Thyroid gland (tissue), 4 donors: ENCODE data around the gene STOM. TPM values are rescaled to one million over a fixed set of nuclear protein-coding genes. Genes with fewer than 3 reads are reported as not detected.

Source experiments
- DNase-seq, 2 donors: peaks; one replicate each; pipeline ENCODE4 v3.0.0-alpha.2; 2019
- H3K27ac ChIP-seq, 3 donors: fragments of 200-600 bp; sonication (generic); 1 replicate in 2 of 3; 2 replicates in 1 of 3; pipeline ENCODE4 v1.5.1; 2016 to 2019; ENCODE audit warnings: mild to moderate bottlenecking in 1 of 3, moderate library complexity in 1 of 3
- H3K27me3 ChIP-seq: fragments of 200-600 bp; sonication (generic); one replicate; pipeline ENCODE4 v1.5.1; 2019
- H3K36me3 ChIP-seq, 2 donors: fragments of 200-600 bp; sonication (generic); one replicate each; pipeline ENCODE4 v1.5.1; 2016 to 2019
- H3K4me1 ChIP-seq, 2 donors: fragments of 200-600 bp; sonication (generic); one replicate each; pipeline ENCODE4 v1.5.1; 2017 to 2019
- H3K4me3 ChIP-seq, 3 donors: fragments of 200-600 bp; sonication (generic); replicated peaks in 1 of 3; 1 replicate in 2 of 3; 2 replicates in 1 of 3; pipeline ENCODE4 v1.5.1; 2016; ENCODE audit warnings: mild to moderate bottlenecking in 1 of 3
- H3K9me3 ChIP-seq: fragments of 200-600 bp; sonication (generic); one replicate; pipeline ENCODE4 v1.5.1; 2017
- POLR2A ChIP-seq, 2 donors: fragments of 450-650 bp; IDR thresholded peaks; one replicate each; pipeline ENCODE4 v1.6.1; 2017; ENCODE audit warnings: antibody characterized with exemption in 2 of 2, mild to moderate bottlenecking in 2 of 2, moderate library complexity in 1 of 2
- WGBS, 2 donors: methylation state at CpG; one replicate each; pipeline ENCODE4 v1.1.5; 2017; 5-methylcytosine and 5-hydroxymethylcytosine counted together
- intact Hi-C: fragments of 100-400 bp; cut with DNase I; formaldehyde crosslinking; loops from one replicate; pipeline ENCODE4 v1.15.1; 2023
- total RNA-seq, 4 donors: library from RNA; depleted of rRNA; stranded (reverse); fragments of >200 nt; gene quantifications; one replicate each; pipeline ENCODE4 v1.2.3, GENCODE V29; 2016
- TF ChIP-seq, protein P1 (sequence below), 6 experiments: fragments of 200-600 bp in 3 of 6; fragments of 450-650 bp in 3 of 6; sonication (generic) in 3 of 6; IDR thresholded peaks; one replicate each; pipeline ENCODE4 v1.5.1; 2016 to 2019; ENCODE audit warnings: antibody characterized with exemption in 6 of 6, mild to moderate bottlenecking in 2 of 6, inconsistent platforms in 1 of 6, moderate library complexity in 1 of 6

Gene STOM
- total RNA-seq, 4 donors from 2014 or later, result 104 to 275 (median 142) TPM

DNA sequence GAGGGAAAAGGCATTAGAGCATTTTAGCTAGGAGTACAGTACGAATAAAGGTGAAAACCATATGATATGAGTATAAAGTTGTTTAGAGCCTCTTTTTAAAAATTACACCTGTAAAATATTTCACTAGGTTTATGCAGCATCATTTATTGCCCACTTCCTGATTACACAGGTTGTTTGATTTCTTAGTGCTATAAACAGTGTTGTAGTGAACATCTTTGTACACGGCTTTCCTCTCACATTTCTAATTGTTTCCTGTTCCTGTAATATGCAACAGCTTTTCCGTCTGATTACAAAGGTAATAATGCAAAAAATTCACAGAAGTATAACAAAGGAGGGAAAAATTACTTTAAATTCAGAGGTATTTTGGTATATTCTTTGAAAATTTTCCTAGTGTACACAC, 13.0 kb downstream of the STOM start:
- no peak for TF ChIP-seq POLR2A (IDR thresholded peaks at IDR 0.05)
- TF ChIP-seq, protein P1, sequence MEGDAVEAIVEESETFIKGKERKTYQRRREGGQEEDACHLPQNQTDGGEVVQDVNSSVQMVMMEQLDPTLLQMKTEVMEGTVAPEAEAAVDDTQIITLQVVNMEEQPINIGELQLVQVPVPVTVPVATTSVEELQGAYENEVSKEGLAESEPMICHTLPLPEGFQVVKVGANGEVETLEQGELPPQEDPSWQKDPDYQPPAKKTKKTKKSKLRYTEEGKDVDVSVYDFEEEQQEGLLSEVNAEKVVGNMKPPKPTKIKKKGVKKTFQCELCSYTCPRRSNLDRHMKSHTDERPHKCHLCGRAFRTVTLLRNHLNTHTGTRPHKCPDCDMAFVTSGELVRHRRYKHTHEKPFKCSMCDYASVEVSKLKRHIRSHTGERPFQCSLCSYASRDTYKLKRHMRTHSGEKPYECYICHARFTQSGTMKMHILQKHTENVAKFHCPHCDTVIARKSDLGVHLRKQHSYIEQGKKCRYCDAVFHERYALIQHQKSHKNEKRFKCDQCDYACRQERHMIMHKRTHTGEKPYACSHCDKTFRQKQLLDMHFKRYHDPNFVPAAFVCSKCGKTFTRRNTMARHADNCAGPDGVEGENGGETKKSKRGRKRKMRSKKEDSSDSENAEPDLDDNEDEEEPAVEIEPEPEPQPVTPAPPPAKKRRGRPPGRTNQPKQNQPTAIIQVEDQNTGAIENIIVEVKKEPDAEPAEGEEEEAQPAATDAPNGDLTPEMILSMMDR (IDR thresholded peaks at IDR 0.05), result no peak
- WGBS, 2 donors, result 86 to 88% methylated on average over 3 of the region's 3 CpGs
- Histone ChIP-seq H3K27me3 (no peaks in the 10 kb centered on the region), H3K4me3 (no peak overlapping the region), H3K4me1 (peaks cover 30 to 47% of the 10 kb centered on the region in 2 donors), H3K27ac (peak overlapping the region in 2 of 3 donors; percentile 46 to 53), H3K9me3 (no peaks in the 10 kb centered on the region), H3K36me3 (peaks cover 6 to 7% of the 10 kb centered on the region in 2 donors)
- intact Hi-C loops, result no loop called here
- no peak for DNase-seq

DNA sequence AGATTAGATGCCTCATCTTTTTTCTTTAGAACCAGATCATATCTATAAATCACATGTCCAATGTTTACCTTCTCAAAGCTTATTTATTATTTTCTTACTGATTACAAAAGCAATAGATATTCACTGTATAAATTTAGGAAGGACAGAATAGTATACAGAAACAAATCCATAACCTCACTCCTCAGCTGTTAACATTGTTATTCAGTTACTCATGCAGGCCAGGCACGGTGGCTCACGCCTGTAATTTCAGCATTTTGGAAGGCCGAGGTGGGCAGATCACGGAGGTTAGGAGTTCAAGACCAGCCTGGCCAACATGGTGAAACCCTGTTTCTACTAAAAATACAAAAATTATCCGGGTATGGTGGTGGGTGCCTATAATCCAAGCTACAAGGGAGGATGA, 15.3 kb downstream of the STOM start:
- TF ChIP-seq POLR2A (IDR thresholded peaks at IDR 0.05), result no peak
- TF ChIP-seq, protein P1 (IDR thresholded peaks at IDR 0.05), result no peak
- H3K9me3 ChIP-seq, result no peaks in the 10 kb centered on the region
- H3K4me1 ChIP-seq, result peaks cover 15 to 48% of the 10 kb centered on the region in 2 donors
- H3K27ac ChIP-seq, result peak overlapping the region in 2 of 3 donors; percentile 1 to 59
- H3K27me3 ChIP-seq, result no peaks in the 10 kb centered on the region
- no peak overlapping the region for H3K4me3 ChIP-seq
- DNase-seq, result no peak
- 89 to 90% methylated on average over 5 of the region's 5 CpGs for WGBS, 2 donors
- peaks cover 6 to 7% of the 10 kb centered on the region in 2 donors for H3K36me3 ChIP-seq
- intact Hi-C loops, result no loop called here

DNA sequence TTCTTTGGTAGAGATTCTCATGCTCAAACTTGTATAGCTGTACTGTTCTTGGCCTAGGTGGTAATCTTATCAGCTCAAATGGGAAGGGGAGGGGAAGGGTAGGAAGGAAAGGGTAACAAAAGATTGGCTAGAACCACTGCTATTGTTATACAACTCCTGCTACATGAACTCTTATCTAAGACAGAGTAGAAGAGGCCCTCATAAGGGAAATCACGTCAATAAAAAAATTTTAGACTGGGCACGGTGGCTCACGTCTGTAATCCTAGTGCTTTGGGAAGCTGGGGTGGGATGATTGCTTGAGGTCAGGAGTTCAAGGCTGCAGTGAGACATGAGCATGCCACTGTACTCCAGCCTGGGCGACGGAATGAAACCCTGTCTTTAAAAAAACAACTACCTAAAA, 15.9 kb downstream of the STOM start:
- Histone ChIP-seq H3K36me3 (peaks cover 6 to 7% of the 10 kb centered on the region in 2 donors), H3K4me1 (peaks cover 9 to 42% of the 10 kb centered on the region in 2 donors), H3K9me3 (no peaks in the 10 kb centered on the region), H3K27me3 (no peaks in the 10 kb centered on the region), H3K27ac (peak overlapping the region in 2 of 3 donors; percentile 1 to 66), H3K4me3 (no peak overlapping the region)
- TF ChIP-seq POLR2A (IDR thresholded peaks at IDR 0.05), result no peak
- TF ChIP-seq, protein P1 (IDR thresholded peaks at IDR 0.05), result no peak
- WGBS, 2 donors, result 75% methylated on average over 5 of the region's 5 CpGs
- intact Hi-C loops, result no loop called here
- no peak for DNase-seq

DNA sequence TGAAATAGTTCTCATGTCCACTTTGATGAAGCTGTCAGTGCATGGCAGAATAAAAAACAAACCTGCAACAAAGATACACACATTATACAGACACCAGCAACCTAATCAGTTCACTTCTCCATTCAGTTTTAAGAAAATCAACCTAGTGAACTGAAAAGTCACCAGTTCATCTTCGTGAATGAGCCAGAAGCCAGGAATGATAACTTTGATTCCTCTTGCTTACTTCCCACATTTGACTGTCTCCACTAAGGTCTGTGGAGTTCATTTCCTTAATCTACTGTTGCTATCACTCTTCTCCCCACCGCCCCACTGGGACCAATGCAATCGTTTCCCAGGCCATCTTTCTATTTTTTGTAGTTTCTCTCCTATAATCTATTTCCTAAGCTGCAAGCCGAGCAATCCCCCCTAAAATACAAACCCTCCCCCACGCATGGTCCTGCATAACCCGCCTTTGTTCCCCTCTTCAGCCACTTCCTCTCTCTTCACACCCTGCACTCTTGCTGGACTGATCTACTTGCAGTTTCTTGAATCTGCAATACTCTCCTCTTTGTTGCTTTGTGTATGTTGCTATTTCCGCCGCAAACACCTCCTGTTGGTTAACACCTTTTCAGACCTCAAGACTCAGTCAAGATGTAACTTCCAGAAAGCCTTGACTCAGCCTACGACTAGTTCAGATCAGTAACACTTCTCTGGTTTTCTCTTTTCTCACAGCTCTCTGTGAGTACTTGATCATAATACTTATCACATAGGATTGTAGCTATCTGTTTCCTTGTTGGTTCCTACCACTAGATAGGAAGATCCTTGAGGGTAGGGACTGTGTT, 16.6 kb downstream of the STOM start:
- Histone ChIP-seq H3K36me3 (peaks cover 10 to 12% of the 10 kb centered on the region in 2 donors), H3K4me3 (no peak overlapping the region), H3K27ac (peak overlapping the region in 2 of 3 donors; percentile 1 to 66), H3K4me1 (peaks cover 5 to 35% of the 10 kb centered on the region in 2 donors), H3K27me3 (no peaks in the 10 kb centered on the region), H3K9me3 (no peaks in the 10 kb centered on the region)
- DNase-seq, result no peak
- WGBS, 2 donors, result 72 to 79% methylated on average over 9 of the region's 9 CpGs
- intact Hi-C loops, result no loop called here
- no peak for TF ChIP-seq POLR2A (IDR thresholded peaks at IDR 0.05)
- TF ChIP-seq, protein P1 (IDR thresholded peaks at IDR 0.05), result no peak

DNA sequence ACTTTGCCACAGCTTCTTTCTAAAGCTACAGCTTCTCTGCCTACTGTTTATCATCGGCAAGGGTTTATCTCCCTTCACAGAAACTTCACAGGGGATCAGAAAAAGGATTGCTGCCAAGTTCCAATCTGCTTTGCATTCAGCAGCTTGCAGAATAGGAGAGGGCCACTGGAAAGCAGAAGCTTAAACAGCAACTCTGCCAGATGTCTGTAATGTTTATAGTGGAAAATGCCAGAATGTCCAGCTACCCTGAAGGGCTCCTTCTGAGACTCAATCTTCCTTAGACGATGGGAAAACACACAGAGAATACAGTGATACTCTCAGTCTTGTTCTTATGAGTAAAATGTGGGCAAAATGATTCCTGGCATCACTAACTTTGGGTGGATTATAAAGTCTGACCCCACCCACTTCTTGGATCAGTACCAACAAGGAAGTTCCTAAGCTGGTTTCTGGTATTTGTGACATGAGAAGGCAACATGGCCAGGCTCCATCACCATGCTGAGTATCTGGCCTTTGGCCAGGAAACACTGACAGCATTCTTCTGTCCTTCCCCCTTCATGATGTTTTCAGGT, 19.0 kb downstream of the STOM start:
- DNase-seq, result peak; percentile 77 to 87
- 3 to 5% methylated on average over 2 of the region's 2 CpGs for WGBS, 2 donors
- no peaks in the 10 kb centered on the region for H3K27me3 ChIP-seq
- peak overlapping the region; percentile 65 to 68 (median 66) for H3K27ac ChIP-seq
- no peak overlapping the region for H3K4me3 ChIP-seq
- TF ChIP-seq, protein P1 (IDR thresholded peaks at IDR 0.05), result no peak
- no peak for TF ChIP-seq POLR2A (IDR thresholded peaks at IDR 0.05)
- H3K4me1 ChIP-seq, result peaks cover 5 to 21% of the 10 kb centered on the region in 2 donors
- intact Hi-C loops, result no loop called here
- no peaks in the 10 kb centered on the region for H3K9me3 ChIP-seq
- peaks cover 18 to 29% of the 10 kb centered on the region in 2 donors for H3K36me3 ChIP-seq
